GM21526 (cell line): Measurements from ENCODE around the gene FAM124B.
"Not testable (repeated sequence)": the region's sequence is repeated elsewhere in the genome, so short reads cannot be mapped to it uniquely, and the experiment has no call there.

Experiments
- ATAC-seq: cut with Tn5 transposase; IDR thresholded peaks from one replicate; pipeline ENCODE4 v1.9.1; 2021; ENCODE audit warnings: moderate library complexity; ENCODE audit not compliant: unreplicated experiment, low FRiP score

The FAM124B gene

GRCh38 chr2:224416656-224417360 lies 14.9 kb upstream of the FAM124B start:
- no peak for ATAC-seq

- no peak for ATAC-seq
Measured at GRCh38 chr2:224413381-224413780, 11.5 kb upstream of the FAM124B start.

- ATAC-seq = no peak
Measured at GRCh38 chr2:224412141-224413015, 10.5 kb upstream of the FAM124B start.

- no peak for ATAC-seq
Measured at GRCh38 chr2:224410946-224411561, 9.1 kb upstream of the FAM124B start.

GRCh38 chr2:224408676-224409075 lies 6.8 kb upstream of the FAM124B start:
- ATAC-seq = no peak

GRCh38 chr2:224407241-224407701 lies 5.4 kb upstream of the FAM124B start:
- ATAC-seq = no peak

GRCh38 chr2:224405841-224406370 lies 4.0 kb upstream of the FAM124B start:
- no peak for ATAC-seq

- ATAC-seq = peak; percentile 74
Measured at GRCh38 chr2:224405412-224405811, 3.5 kb upstream of the FAM124B start.

GRCh38 chr2:224404796-224405195 lies 2.9 kb upstream of the FAM124B start:
- no peak for ATAC-seq

- no peak for ATAC-seq
Measured at GRCh38 chr2:224403657-224404056, 1.8 kb upstream of the FAM124B start.

- no peak for ATAC-seq
Measured at GRCh38 chr2:224400886-224401632, 848 bp downstream of the FAM124B start.

GRCh38 chr2:224400174-224400810 lies 1.6 kb downstream of the FAM124B start:
- ATAC-seq = no peak

GRCh38 chr2:224398289-224398688 lies 3.6 kb downstream of the FAM124B start:
- no peak for ATAC-seq

GRCh38 chr2:224397100-224397499 lies 4.8 kb downstream of the FAM124B start:
- ATAC-seq = not testable (repeated sequence)

- no peak for ATAC-seq
Measured at GRCh38 chr2:224395620-224396390, 6.1 kb downstream of the FAM124B start.

GRCh38 chr2:224393157-224393872 lies 8.6 kb downstream of the FAM124B start:
- no peak for ATAC-seq

- ATAC-seq = no peak
Measured at GRCh38 chr2:224392545-224392944, 9.4 kb downstream of the FAM124B start.

GRCh38 chr2:224389317-224389716 lies 12.6 kb downstream of the FAM124B start:
- no peak for ATAC-seq
